CD4-positive, alpha-beta T cell (primary cell): Measurements from ENCODE around the gene SAMD14. TPM values are rescaled to one million over a fixed set of nuclear protein-coding genes. Genes with fewer than 3 reads are reported as not detected.

Experiments
- ATAC-seq: fragments of 200-7000 bp; cut with Tn5 transposase; one replicate; pipeline ENCODE4 v1.10.0; 2022; ENCODE audit warnings: mild to moderate bottlenecking; ENCODE audit not compliant: poor library complexity
- CTCF ChIA-PET: fragments of 350-600 bp; sonication (Branson Sonifier 250); formaldehyde crosslinking; loops from one replicate; lab custom pipeline; 2021; ENCODE audit warnings: antibody characterized with exemption, inconsistent platforms; lab: Charles Lee
- POLR2A ChIA-PET: fragments of 350-600 bp; sonication (Branson Sonifier 250); formaldehyde crosslinking; loops from one replicate; lab custom pipeline; 2021; ENCODE audit warnings: antibody characterized with exemption, inconsistent platforms; lab: Charles Lee
- DNase-seq, 14 experiments: peaks; one replicate each; pipeline ENCODE4 v3.0.0-alpha.2; 2013 to 2020; ENCODE audit warnings: mixed read lengths in 2 of 14
- H3K27ac ChIP-seq, 2 donors: one replicate each; pipeline versions ENCODE4 v1.5.1 to v1.7.0; 2013; ENCODE audit warnings: low read length in 2 of 2, low read depth in 1 of 2, mild to moderate bottlenecking in 1 of 2
- H3K27me3 ChIP-seq, 2 experiments: 1 replicate in 1 of 2; 2 replicates in 1 of 2; pipeline versions ENCODE4 v1.6.1 to v1.7.0; 2013; ENCODE audit warnings: low read length in 2 of 2, control low read depth in 1 of 2, mild to moderate bottlenecking in 1 of 2, moderate library complexity in 1 of 2; ENCODE audit not compliant: insufficient read depth in 2 of 2, control insufficient read depth in 1 of 2
- H3K36me3 ChIP-seq: one replicate; pipeline ENCODE4 v1.6.1; 2013; ENCODE audit warnings: low read length, control low read depth; ENCODE audit not compliant: insufficient read depth
- H3K4me1 ChIP-seq: one replicate; pipeline ENCODE4 v1.6.1; 2013; ENCODE audit warnings: low read length, control low read depth; ENCODE audit not compliant: insufficient read depth
- H3K4me3 ChIP-seq: one replicate; pipeline ENCODE4 v1.5.1; 2013; ENCODE audit warnings: mild to moderate bottlenecking, low read length, moderate library complexity
- H3K9me3 ChIP-seq, 2 experiments: 1 replicate in 1 of 2; 2 replicates in 1 of 2; pipeline versions ENCODE4 v1.6.1 to v1.7.0; 2013; ENCODE audit warnings: low read length in 2 of 2, mild to moderate bottlenecking in 2 of 2, control low read depth in 1 of 2, moderate library complexity in 1 of 2; ENCODE audit not compliant: control insufficient read depth in 1 of 2, insufficient read depth in 1 of 2
- H3K27ac Mint-ChIP-seq: one replicate; pipeline ENCODE4 v1.8.0; 2020; ENCODE audit warnings: mixed read lengths
- H3K27me3 Mint-ChIP-seq: one replicate; pipeline ENCODE4 v1.8.0; 2021; ENCODE audit warnings: mixed read lengths
- H3K36me3 Mint-ChIP-seq: one replicate; pipeline ENCODE4 v1.8.0; 2021; ENCODE audit warnings: low read depth, mixed read lengths
- H3K4me1 Mint-ChIP-seq: one replicate; pipeline ENCODE4 v1.8.0; 2021; ENCODE audit warnings: low read depth, mixed read lengths
- H3K4me3 Mint-ChIP-seq: one replicate; pipeline ENCODE4 v1.8.0; 2020; ENCODE audit warnings: mild to moderate bottlenecking, mixed read lengths
- H3K9me3 Mint-ChIP-seq: one replicate; pipeline ENCODE4 v1.8.0; 2020; ENCODE audit warnings: mixed read lengths
- CTCF ChIP-seq: fragments of 200-600 bp; IDR thresholded peaks from one replicate; pipeline ENCODE4 v1.8.0; 2022; ENCODE audit warnings: antibody characterized with exemption, mild to moderate bottlenecking
- intact Hi-C, 2 experiments: fragments of 100-400 bp; cut with DNase I in 1 of 2; cut with micrococcal nuclease in 1 of 2; formaldehyde crosslinking; loops; one replicate each; pipeline versions ENCODE4 v1.15.1 to v1.9.0; 2023 to 2025; cut with DNase I, micrococcal nuclease
- total RNA-seq, 174 experiments: library from RNA in 2 of 174; stranded (reverse) in 2 of 174; gene quantifications; one replicate each; pipeline ENCODE4 v1.2.3 and lab custom pipeline; 2021 to 2026

Gene SAMD14
- total RNA-seq, 2 experiments from 2014 or later, result 0.33 to 0.53 TPM

GRCh38 chr17:50135316-50136095 lies 5.5 kb upstream of the SAMD14 start:
- CTCF ChIA-PET, result no interaction called here
- H3K27ac Mint-ChIP-seq, result no peak overlapping the region
- POLR2A ChIA-PET, result no interaction called here
- Histone ChIP-seq H3K4me1 (peaks cover 44% of the 10 kb centered on the region), H3K9me3 (no peaks in the 10 kb centered on the region), H3K27me3 (peaks cover 4 to 5% of the 10 kb centered on the region in 2 experiments), H3K4me3 (no peak overlapping the region), H3K36me3 (peaks cover 61% of the 10 kb centered on the region), H3K27ac (no peak overlapping the region)
- H3K4me1 Mint-ChIP-seq, result peaks cover 43% of the 10 kb centered on the region
- H3K27me3 Mint-ChIP-seq, result peaks cover 14% of the 10 kb centered on the region
- no peak for ATAC-seq
- DNase-seq, result no peak
- no peak overlapping the region for H3K4me3 Mint-ChIP-seq
- H3K9me3 Mint-ChIP-seq, result no peaks in the 10 kb centered on the region
- TF ChIP-seq CTCF, result no peak
- intact Hi-C loops, result no loop called here
- H3K36me3 Mint-ChIP-seq, result peaks cover 76% of the 10 kb centered on the region

- intact Hi-C loops, result loop anchor here in 1 of 2 experiments (5.0 kb wide), 1 partner anchor 33 kb away; the partner anchor contains the start of gene SGCA
- no peak overlapping the region for H3K27ac ChIP-seq
- no peaks in the 10 kb centered on the region for H3K9me3 ChIP-seq
- H3K27me3 Mint-ChIP-seq, result peaks cover 19% of the 10 kb centered on the region
- no peak overlapping the region for H3K4me3 Mint-ChIP-seq
- peaks cover 52% of the 10 kb centered on the region for H3K36me3 ChIP-seq
- CTCF ChIA-PET, result no interaction called here
- H3K4me1 Mint-ChIP-seq, result peaks cover 38% of the 10 kb centered on the region
- no peak overlapping the region for H3K27ac Mint-ChIP-seq
- no peak for TF ChIP-seq CTCF
- no peaks in the 10 kb centered on the region for H3K9me3 Mint-ChIP-seq
- POLR2A ChIA-PET, result no interaction called here
- H3K27me3 ChIP-seq, result peaks cover 4 to 6% of the 10 kb centered on the region in 2 experiments
- no peak overlapping the region for H3K4me3 ChIP-seq
- peaks cover 41% of the 10 kb centered on the region for H3K4me1 ChIP-seq
- ATAC-seq, result no peak
- peaks cover 65% of the 10 kb centered on the region for H3K36me3 Mint-ChIP-seq
- no peak for DNase-seq
Observed at GRCh38 chr17:50134206-50135110, 4.5 kb upstream of the SAMD14 start.

GRCh38 chr17:50133769-50134099 lies 3.8 kb upstream of the SAMD14 start:
- Histone ChIP-seq H3K36me3 (peaks cover 45% of the 10 kb centered on the region), H3K27ac (no peak overlapping the region), H3K27me3 (peaks cover 9 to 10% of the 10 kb centered on the region in 2 experiments), H3K4me3 (no peak overlapping the region), H3K4me1 (peaks cover 41% of the 10 kb centered on the region), H3K9me3 (no peaks in the 10 kb centered on the region)
- peaks cover 42% of the 10 kb centered on the region for H3K4me1 Mint-ChIP-seq
- ChIA-PET POLR2A (no interaction called here), CTCF (no interaction called here)
- peaks cover 22% of the 10 kb centered on the region for H3K27me3 Mint-ChIP-seq
- H3K36me3 Mint-ChIP-seq, result peaks cover 58% of the 10 kb centered on the region
- DNase-seq (no peak), ATAC-seq (no peak)
- no peak overlapping the region for H3K27ac Mint-ChIP-seq
- no peaks in the 10 kb centered on the region for H3K9me3 Mint-ChIP-seq
- intact Hi-C loops, result loop anchor here in 1 of 2 experiments (5.0 kb wide), 1 partner anchor 34 kb away; the partner anchor contains the start of gene SGCA
- no peak overlapping the region for H3K4me3 Mint-ChIP-seq
- TF ChIP-seq CTCF, result no peak
